K562 (cell line): ENCODE results near the gene HMCES. TPM values are rescaled to one million over a fixed set of nuclear protein-coding genes. Genes with fewer than 3 reads are reported as not detected.

Source experiments
- ATAC-seq: fragments of 200-7000 bp; cut with Tn5 transposase; 3 replicates; pipeline ENCODE4 v1.9.1; 2020; ENCODE audit warnings: moderate library complexity
- BruUV-seq: library from RNA; stranded (reverse); fragments of 400-500 nt; replicated peaks from 2 replicates; lab custom pipeline; 2021; lab: Mats Ljungman, UMichigan
- CTCF ChIA-PET: fragments of 300-600 bp; formaldehyde crosslinking; extraction: SDS; loops from one replicate; lab custom pipeline; 2021; ENCODE audit warnings: low intra/inter-chr PET ratio; lab: Yijun Ruan, JAX
- POLR2A ChIA-PET: fragments of 300-600, 350-650 bp; sonication (Branson Sonifier 250); formaldehyde crosslinking; extraction: SDS; loops from one replicate; lab custom pipeline; 2021; ENCODE audit warnings: antibody characterized with exemption, inconsistent platforms; lab: Yijun Ruan, JAX
- DNase-seq, 4 experiments: peaks; one replicate each; pipeline versions ENCODE4 v3.0.0 to v3.0.0-alpha.2; 2011 to 2018; ENCODE audit warnings: low spot score in 3 of 4, mixed read lengths in 3 of 4; ENCODE audit errors: extremely low read depth in 1 of 4
- FAIRE-seq: peaks from 2 replicates; lab custom pipeline; 2011; peaks lifted over from hg19 to GRCh38; lab: Jason Lieb, UNC
- H2AFZ ChIP-seq: 2 replicates; pipeline ENCODE4 v1.6.0; 2011; ENCODE audit warnings: low read depth, low read length, control low read depth, inconsistent platforms
- H3K27ac ChIP-seq: fragments of 200-600 bp; 3 replicates; pipeline ENCODE4 v1.8.0; 2011; ENCODE audit warnings: low read depth, mild to moderate bottlenecking, control low read depth, inconsistent platforms, low read length, moderate library complexity, mixed read lengths; ENCODE audit errors: extremely low read depth
- H3K27me3 ChIP-seq, 2 experiments: fragments of 300-600 bp in 1 of 2; 2 replicates in 1 of 2; 3 replicates in 1 of 2; pipeline versions ENCODE4 v1.6.0 to v1.8.0; 2011; ENCODE audit warnings: inconsistent platforms in 2 of 2, low read length in 2 of 2, mild to moderate bottlenecking in 1 of 2, mixed read lengths in 1 of 2, moderate library complexity in 1 of 2; ENCODE audit not compliant: control insufficient read depth in 2 of 2, insufficient read depth in 2 of 2
- H3K36me3 ChIP-seq: fragments of 300-600 bp; 3 replicates; pipeline ENCODE4 v1.8.0; 2011; ENCODE audit warnings: mild to moderate bottlenecking, low read length, inconsistent platforms; ENCODE audit not compliant: control insufficient read depth, insufficient read depth
- H3K4me1 ChIP-seq, 2 experiments: fragments of 200-600 bp in 1 of 2; replicated peaks in 1 of 2; 2 replicates in 1 of 2; 3 replicates in 1 of 2; pipeline versions ENCODE4 v1.5.1 to v1.8.0; 2011; ENCODE audit warnings: inconsistent platforms in 2 of 2, low read length in 2 of 2, mild to moderate bottlenecking in 1 of 2, mixed read lengths in 1 of 2, moderate library complexity in 1 of 2; ENCODE audit not compliant: control insufficient read depth in 2 of 2, insufficient read depth in 2 of 2
- H3K4me2 ChIP-seq: 2 replicates; pipeline ENCODE4 v1.6.1; 2011; ENCODE audit warnings: low read length, control low read depth, inconsistent platforms, mixed read lengths; ENCODE audit not compliant: insufficient read depth
- H3K4me3 ChIP-seq: fragments of 200-600 bp; sonication (generic), shearing (Covaris generic); 2 replicates; pipeline ENCODE4 v1.5.1; 2016; ENCODE audit warnings: control low read depth, inconsistent platforms
- H3K79me2 ChIP-seq: fragments of 200-600 bp; 3 replicates; pipeline ENCODE4 v1.8.0; 2011; ENCODE audit warnings: low read length, inconsistent platforms; ENCODE audit not compliant: control insufficient read depth, insufficient read depth
- H3K9ac ChIP-seq, 2 experiments: 2 replicates each; pipeline versions ENCODE4 v1.6.0 to v1.6.1; 2011; ENCODE audit warnings: low read depth in 2 of 2, low read length in 2 of 2, control low read depth in 1 of 2, inconsistent platforms in 1 of 2, mild to moderate bottlenecking in 1 of 2, mixed read lengths in 1 of 2; ENCODE audit not compliant: insufficient read depth in 1 of 2
- H3K9me1 ChIP-seq: one replicate; pipeline ENCODE4 v1.6.0; 2011; ENCODE audit warnings: inconsistent platforms, mild to moderate bottlenecking, low read length, moderate library complexity; ENCODE audit not compliant: control insufficient read depth, insufficient read depth
- H3K9me3 ChIP-seq: replicated peaks from 2 replicates; pipeline ENCODE4 v1.5.1; 2011; ENCODE audit warnings: low read depth, low read length, inconsistent platforms; ENCODE audit not compliant: control insufficient read depth, insufficient read depth
- H4K20me1 ChIP-seq: replicated peaks from 2 replicates; pipeline ENCODE4 v1.6.1; 2011; ENCODE audit warnings: low read length, inconsistent platforms, mixed read lengths; ENCODE audit not compliant: control insufficient read depth, insufficient read depth
- CBX3 ChIP-seq, 2 experiments: IDR thresholded peaks; 1 replicate in 1 of 2; 2 replicates in 1 of 2; pipeline ENCODE4 v1.6.1; 2012; ENCODE audit warnings: inconsistent platforms in 2 of 2, low read length in 2 of 2, borderline replicate concordance in 1 of 2, control low read depth in 1 of 2
- CREM ChIP-seq: IDR thresholded peaks from 2 replicates; pipeline ENCODE4 v1.6.1; 2014; ENCODE audit warnings: antibody characterized with exemption, low read depth
- CXXC5 ChIP-seq: fragments of 250-450 bp; sonication (Bioruptor Pico); IDR thresholded peaks from 2 replicates; pipeline ENCODE4 v1.8.0; 2022; ENCODE audit warnings: inconsistent platforms, mild to moderate bottlenecking, moderate library complexity
- DNMT1 ChIP-seq: fragments of 450-650 bp; IDR thresholded peaks from 2 replicates; pipeline ENCODE4 v1.6.1; 2016; ENCODE audit warnings: antibody characterized with exemption, mild to moderate bottlenecking
- ERF ChIP-seq: fragments of 450-650 bp; formaldehyde crosslinking; IDR thresholded peaks from 2 replicates; pipeline ENCODE4 v1.4.0; 2020; ENCODE audit warnings: mild to moderate bottlenecking, mixed read lengths
- GABPB2 ChIP-seq: fragments of 250-450 bp; sonication (Bioruptor Pico); conservative IDR thresholded peaks from 2 replicates; pipeline ENCODE4 v1.5.1; 2021; ENCODE audit warnings: mild to moderate bottlenecking
- KDM4B ChIP-seq, 2 experiments: fragments of 450-650 bp in 1 of 2; sonication (generic) in 1 of 2; IDR thresholded peaks; 2 replicates each; pipeline ENCODE4 v1.6.1; 2016 to 2017; ENCODE audit warnings: borderline replicate concordance in 2 of 2, antibody characterized with exemption in 1 of 2, low read depth in 1 of 2, mild to moderate bottlenecking in 1 of 2
- PPARD ChIP-seq: fragments of 250-450 bp; sonication (Bioruptor Pico); IDR thresholded peaks from 2 replicates; pipeline ENCODE4 v1.8.0; 2022; ENCODE audit warnings: inconsistent platforms, mild to moderate bottlenecking, moderate library complexity
- SMAD1 ChIP-seq: fragments of 150-350 bp; IDR thresholded peaks from 2 replicates; pipeline ENCODE4 v1.6.1; 2014; ENCODE audit warnings: low read length, low read depth; ENCODE audit not compliant: partially characterized antibody
- TGIF2 ChIP-seq: sonication (generic); formaldehyde crosslinking; IDR thresholded peaks from 2 replicates; pipeline ENCODE4 v1.8.1; 2022; ENCODE audit warnings: mild to moderate bottlenecking, missing genetic modification reagents, moderate library complexity
- ZNF232 ChIP-seq: sonication (generic); formaldehyde crosslinking; IDR thresholded peaks from 2 replicates; pipeline ENCODE4 v1.8.0; 2022; ENCODE audit warnings: mild to moderate bottlenecking, missing genetic modification reagents
- ZNF311 ChIP-seq: fragments of 250-450 bp; sonication (Bioruptor Pico); IDR thresholded peaks from 2 replicates; pipeline ENCODE4 v1.4.0; 2020; ENCODE audit warnings: mild to moderate bottlenecking, moderate library complexity
- WGBS: fragments of 100-300 bp; shearing (Covaris generic); methylation state at CpG from one replicate; pipeline ENCODE4 v1.1.6; 2016; ENCODE audit warnings: low coverage, mixed read lengths; ENCODE audit not compliant: insufficient coverage; ENCODE audit errors: missing lambda C conversion rate; 5-methylcytosine and 5-hydroxymethylcytosine counted together
- in situ Hi-C: fragments of 300-500 bp; cut with MboI; formaldehyde crosslinking; loops from 4 replicates; pipeline ENCODE4 v1.15.0; 2018; ENCODE audit warnings: inconsistent platforms, mixed read lengths
- intact Hi-C: fragments of 100-400 bp; cut with micrococcal nuclease; formaldehyde crosslinking; loops from 2 replicates; pipeline ENCODE4 v1.14.2; 2022
- polyA plus RNA-seq, 8 experiments: library from polyadenylated mRNA; depleted of rRNA in 4 of 8; stranded (reverse) in 5 of 8; unstranded in 3 of 8; fragments of >200 nt; fragmentation: Nextera tagmentation in 2 of 8; fragmentation: Illumina TruSeq in 1 of 8; extraction: Ambion mirVana in 2 of 8; extraction: Trizol in 1 of 8; gene quantifications; 2 replicates each; pipeline versions ENCODE4 v1.2.1 to v1.2.3, GENCODE V29; 2011 to 2014; ENCODE audit warnings: inconsistent platforms in 1 of 8, missing spikeins in 1 of 8
- total RNA-seq, 7 experiments: library from RNA; depleted of rRNA in 6 of 7; stranded (reverse); fragments of >200 nt in 6 of 7; fragmentation: Illumina TruSeq in 2 of 7; extraction: Trizol in 2 of 7; gene quantifications; 2 replicates each; pipeline versions ENCODE4 v1.2.1 to v1.2.3, GENCODE V29; 2011 to 2021; ENCODE audit warnings: low replicate concordance in 1 of 7
- TF ChIP-seq, protein P1 (sequence below): fragments of 450-650 bp; IDR thresholded peaks from 2 replicates; pipeline ENCODE4 v1.7.0; 2016; ENCODE audit warnings: borderline replicate concordance
- TF ChIP-seq, protein P2 (sequence below): sonication (generic); formaldehyde crosslinking; IDR thresholded peaks from 2 replicates; pipeline ENCODE4 v1.8.0; 2023; ENCODE audit warnings: mild to moderate bottlenecking, missing genetic modification reagents
- TF ChIP-seq, protein P3 (sequence below): fragments of 250-450 bp; sonication (Bioruptor Pico); IDR thresholded peaks from 2 replicates; pipeline ENCODE4 v1.6.1; 2021; ENCODE audit warnings: mild to moderate bottlenecking

The HMCES gene
- total and polyA plus RNA-seq, 9 of the 15 experiments (the other 6 are each of a cell fraction or from before 2014, with no cell fraction given): 18.8 to 45.3 (median 24.8) TPM

GRCh38 chr3:129291236-129291886 is 12.7 kb downstream of the HMCES start:
- H3K27ac ChIP-seq: no peak overlapping the region
- H4K20me1 ChIP-seq: no peaks in the 10 kb centered on the region
- no peak overlapping the region for H3K4me2 ChIP-seq
- H3K4me3 ChIP-seq: no peak overlapping the region
- DNase-seq (no peak), FAIRE-seq (no peak)
- CTCF ChIA-PET: no interaction called here
- no peaks in the 10 kb centered on the region for H3K27me3 ChIP-seq
- H3K36me3 ChIP-seq: peaks cover 39% of the 10 kb centered on the region
- H3K9ac ChIP-seq: no peak overlapping the region
- no peaks in the 10 kb centered on the region; a peak in 2 of 5 replicates for H3K4me1 ChIP-seq
- no peaks in the 10 kb centered on the region for H3K79me2 ChIP-seq
- H2AFZ ChIP-seq: no peak overlapping the region
- H3K9me3 ChIP-seq: no peaks in the 10 kb centered on the region
- TF ChIP-seq SMAD1 (no peak), PPARD (CRISPR knock-in tag) (no peak), CXXC5 (no peak), ZNF232 (CRISPR knock-in tag) (no peak), CREM (no peak), DNMT1 (no peak), GABPB2 (no peak), TGIF2 (CRISPR knock-in tag) (no peak), ERF (CRISPR knock-in tag) (no peak), KDM4B (IDR thresholded peaks at IDR 0.05; ENCODE audit: borderline replicate concordance in 2 of 2, low read depth in 1 of 2) (no peak), CBX3 (IDR thresholded peaks at IDR 0.05; ENCODE audit: borderline replicate concordance in 1 of 2, low read length in 2 of 2) (no peak), ZNF311 (CRISPR knock-in tag) (no peak)
- TF ChIP-seq, protein P1, sequence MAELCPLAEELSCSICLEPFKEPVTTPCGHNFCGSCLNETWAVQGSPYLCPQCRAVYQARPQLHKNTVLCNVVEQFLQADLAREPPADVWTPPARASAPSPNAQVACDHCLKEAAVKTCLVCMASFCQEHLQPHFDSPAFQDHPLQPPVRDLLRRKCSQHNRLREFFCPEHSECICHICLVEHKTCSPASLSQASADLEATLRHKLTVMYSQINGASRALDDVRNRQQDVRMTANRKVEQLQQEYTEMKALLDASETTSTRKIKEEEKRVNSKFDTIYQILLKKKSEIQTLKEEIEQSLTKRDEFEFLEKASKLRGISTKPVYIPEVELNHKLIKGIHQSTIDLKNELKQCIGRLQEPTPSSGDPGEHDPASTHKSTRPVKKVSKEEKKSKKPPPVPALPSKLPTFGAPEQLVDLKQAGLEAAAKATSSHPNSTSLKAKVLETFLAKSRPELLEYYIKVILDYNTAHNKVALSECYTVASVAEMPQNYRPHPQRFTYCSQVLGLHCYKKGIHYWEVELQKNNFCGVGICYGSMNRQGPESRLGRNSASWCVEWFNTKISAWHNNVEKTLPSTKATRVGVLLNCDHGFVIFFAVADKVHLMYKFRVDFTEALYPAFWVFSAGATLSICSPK: no peak
- TF ChIP-seq, protein P2, sequence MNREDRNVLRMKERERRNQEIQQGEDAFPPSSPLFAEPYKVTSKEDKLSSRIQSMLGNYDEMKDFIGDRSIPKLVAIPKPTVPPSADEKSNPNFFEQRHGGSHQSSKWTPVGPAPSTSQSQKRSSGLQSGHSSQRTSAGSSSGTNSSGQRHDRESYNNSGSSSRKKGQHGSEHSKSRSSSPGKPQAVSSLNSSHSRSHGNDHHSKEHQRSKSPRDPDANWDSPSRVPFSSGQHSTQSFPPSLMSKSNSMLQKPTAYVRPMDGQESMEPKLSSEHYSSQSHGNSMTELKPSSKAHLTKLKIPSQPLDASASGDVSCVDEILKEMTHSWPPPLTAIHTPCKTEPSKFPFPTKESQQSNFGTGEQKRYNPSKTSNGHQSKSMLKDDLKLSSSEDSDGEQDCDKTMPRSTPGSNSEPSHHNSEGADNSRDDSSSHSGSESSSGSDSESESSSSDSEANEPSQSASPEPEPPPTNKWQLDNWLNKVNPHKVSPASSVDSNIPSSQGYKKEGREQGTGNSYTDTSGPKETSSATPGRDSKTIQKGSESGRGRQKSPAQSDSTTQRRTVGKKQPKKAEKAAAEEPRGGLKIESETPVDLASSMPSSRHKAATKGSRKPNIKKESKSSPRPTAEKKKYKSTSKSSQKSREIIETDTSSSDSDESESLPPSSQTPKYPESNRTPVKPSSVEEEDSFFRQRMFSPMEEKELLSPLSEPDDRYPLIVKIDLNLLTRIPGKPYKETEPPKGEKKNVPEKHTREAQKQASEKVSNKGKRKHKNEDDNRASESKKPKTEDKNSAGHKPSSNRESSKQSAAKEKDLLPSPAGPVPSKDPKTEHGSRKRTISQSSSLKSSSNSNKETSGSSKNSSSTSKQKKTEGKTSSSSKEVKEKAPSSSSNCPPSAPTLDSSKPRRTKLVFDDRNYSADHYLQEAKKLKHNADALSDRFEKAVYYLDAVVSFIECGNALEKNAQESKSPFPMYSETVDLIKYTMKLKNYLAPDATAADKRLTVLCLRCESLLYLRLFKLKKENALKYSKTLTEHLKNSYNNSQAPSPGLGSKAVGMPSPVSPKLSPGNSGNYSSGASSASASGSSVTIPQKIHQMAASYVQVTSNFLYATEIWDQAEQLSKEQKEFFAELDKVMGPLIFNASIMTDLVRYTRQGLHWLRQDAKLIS (CRISPR knock-in tag): no peak
- TF ChIP-seq, protein P3, sequence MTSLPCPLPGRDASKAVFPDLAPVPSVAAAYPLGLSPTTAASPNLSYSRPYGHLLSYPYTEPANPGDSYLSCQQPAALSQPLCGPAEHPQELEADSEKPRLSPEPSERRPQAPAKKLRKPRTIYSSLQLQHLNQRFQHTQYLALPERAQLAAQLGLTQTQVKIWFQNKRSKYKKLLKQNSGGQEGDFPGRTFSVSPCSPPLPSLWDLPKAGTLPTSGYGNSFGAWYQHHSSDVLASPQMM (CRISPR knock-in tag): no peak
- TF ChIP-seq, all 486 proteins: peak for 0
- in situ Hi-C loops: no loop called here
- 91% methylated on average over 4 of the region's 4 CpGs for WGBS
- no peaks in the 10 kb centered on the region for H3K9me1 ChIP-seq
- intact Hi-C loops: no loop called here
- POLR2A ChIA-PET: interaction anchor here (0.6 to 1.8 kb wide), 5 partner anchors 8 to 174 kb away, joined by 3 to 4 read pairs (median 3); no protein-coding TSS in a partner anchor
- no TSS peak for BruUV-seq
- ATAC-seq: no peak
